DMS53 treated with DMSO at 0.1 percent for 48 hours (cell line): ENCODE data around the gene ZNF335.
A peak's percentile ranks its signal among the peaks of the same experiment; 100 is the strongest.
"Not testable (repeated sequence)": the region's sequence is repeated elsewhere in the genome, so short reads cannot be mapped to it uniquely, and the experiment has no call there.

Source experiments
- DNase-seq: peaks from one replicate; lab custom pipeline; 2025; ENCODE audit not compliant: unreplicated experiment; lab: John Stamatoyannopoulos, UW

Gene ZNF335

DNA sequence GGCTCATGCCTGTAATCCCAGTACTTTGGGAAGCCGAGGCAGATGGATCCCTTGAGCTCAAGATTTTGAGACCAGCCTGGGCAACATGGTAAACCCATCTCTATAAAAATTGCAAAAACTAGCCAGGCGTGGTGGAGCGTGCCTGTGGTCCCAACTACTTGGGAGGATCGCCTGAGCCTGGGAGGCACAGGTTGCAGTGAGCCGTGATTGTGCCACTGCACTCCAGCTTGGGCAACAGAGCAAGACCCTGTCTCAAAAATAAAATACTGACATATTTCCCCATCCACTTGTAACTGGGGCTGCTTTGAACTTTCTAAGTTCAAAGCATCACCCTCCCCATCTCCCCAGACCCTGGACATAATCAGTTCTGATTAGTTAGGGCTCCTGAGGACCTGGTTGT lies 29.5 kb upstream of the ZNF335 start:
- DNase-seq, result no peak

DNA sequence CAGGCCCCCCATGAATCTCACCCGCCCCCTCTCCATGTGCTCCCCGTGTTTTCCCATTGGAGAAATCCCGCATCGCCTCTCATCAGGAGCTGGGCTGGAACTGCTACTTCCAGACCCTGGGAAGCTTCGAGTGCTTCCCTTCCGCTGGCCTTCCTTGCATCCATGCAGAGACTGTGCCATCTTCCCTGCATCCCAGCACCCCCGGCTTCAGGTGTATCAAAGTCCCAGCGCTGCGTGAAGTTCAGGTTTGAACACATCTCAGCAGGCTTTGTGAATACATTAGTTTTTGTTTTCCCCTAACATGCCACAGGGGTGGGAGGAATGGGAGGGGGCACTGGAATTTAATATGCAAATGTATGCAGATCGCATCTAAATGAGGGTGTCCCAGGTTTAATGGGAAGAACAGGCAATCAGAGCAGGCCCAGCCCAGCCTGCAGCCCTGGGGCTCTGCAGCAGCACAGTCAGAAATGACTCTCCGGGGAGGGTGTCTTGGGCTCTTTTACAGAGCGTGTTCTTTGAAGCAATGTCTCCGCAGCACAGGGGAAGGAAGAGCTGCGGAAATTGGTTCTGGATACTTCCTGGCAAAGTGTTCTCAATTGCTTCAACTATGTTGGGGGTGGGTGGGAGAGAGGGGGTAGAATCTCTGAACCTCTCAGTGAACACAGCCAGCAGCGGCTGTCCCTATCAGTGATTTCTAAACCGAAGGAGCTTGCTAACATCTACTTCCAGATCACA lies 28.4 kb upstream of the ZNF335 start:
- DNase-seq, result no peak

DNA sequence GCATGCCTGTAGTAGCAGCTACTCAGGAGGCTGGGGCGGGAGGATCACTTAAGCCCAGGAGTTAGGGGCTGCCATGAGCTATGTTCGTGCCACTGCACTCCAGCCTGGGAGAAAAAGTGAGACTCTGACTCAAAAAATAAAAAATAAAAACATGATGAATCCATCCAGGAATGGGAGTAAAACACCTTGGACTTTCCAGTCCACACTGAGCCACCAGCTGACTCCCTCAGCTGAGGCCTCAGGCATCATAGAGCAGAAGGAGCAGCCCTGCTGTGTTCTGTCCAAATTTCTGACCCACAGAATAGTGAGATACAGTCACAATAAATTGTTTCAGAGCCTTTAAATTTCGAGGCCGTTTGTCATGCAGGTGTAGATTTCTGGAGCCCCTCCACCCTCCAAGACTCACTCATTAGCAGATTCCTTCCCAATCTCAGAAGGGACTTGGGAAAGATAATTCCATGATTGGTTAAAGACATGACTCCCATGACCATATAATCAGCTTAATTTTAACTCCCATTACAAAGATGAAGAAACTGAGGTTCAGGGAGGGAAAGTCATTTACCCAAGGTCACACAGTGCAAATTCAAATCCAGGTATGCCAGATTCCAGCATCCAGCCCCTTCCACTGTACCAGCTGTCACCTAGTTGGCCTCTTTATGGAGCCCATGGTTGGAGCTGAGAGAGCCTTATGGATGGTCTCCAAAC lies 27.7 kb upstream of the ZNF335 start:
- DNase-seq, result no peak

DNA sequence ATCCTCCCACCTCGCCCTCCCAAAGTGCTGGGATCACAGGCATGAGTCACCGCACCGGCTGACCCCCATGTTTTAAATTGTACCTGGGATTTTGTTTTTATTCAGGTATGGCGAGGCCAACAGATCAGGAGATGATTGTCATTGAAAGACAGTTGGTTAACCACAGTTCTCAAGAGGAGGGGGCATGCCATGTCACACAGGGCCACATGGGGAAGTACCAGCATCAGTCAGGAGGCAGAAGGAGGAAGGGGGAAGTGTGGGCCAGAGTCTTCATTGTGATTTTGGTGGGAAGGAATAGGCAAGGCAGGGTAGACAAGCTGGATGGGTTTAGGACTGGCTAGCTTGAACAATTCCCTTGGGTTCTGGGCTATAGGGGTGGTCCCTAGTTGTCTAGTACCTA lies 26.8 kb upstream of the ZNF335 start:
- no peak for DNase-seq

DNA sequence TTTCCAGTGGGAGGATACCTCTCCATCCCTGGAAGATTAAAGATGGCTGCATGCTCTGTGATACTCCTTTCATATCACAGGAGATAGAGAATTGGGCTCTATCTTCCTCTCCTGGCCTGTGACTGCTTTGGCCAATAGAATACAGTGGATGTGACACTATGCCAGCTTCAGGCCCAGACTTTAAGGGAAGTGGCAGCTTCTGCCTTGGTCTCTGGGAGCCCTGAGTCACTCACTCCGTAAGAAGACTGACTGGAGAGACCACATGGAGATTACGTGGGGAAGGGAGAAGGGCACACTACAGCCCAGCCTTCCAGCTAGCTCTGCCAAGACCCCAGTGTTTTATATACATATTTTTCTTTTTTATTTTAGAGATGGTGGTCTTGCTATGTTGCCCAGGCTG lies 26.3 kb upstream of the ZNF335 start:
- no peak for DNase-seq

DNA sequence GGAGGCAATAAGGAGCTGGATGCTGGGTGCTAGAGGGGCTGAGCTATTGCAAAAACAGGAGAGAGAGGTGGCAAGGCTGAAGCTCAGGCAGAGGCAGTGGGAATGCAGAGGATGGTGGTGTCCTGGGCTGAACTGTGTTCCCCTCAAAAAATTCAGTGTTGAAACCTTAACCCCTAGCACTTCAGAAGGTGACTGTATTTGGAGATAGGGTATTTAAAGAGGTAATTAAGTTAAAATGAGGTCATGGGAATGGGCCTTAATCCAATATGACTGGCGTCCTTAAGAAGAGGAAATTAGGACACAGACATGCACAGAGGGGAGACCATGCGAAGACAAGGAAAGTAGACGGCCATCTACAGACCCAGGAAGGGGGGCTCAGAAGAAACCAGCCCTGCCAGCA lies 25.2 kb upstream of the ZNF335 start:
- no peak for DNase-seq

DNA sequence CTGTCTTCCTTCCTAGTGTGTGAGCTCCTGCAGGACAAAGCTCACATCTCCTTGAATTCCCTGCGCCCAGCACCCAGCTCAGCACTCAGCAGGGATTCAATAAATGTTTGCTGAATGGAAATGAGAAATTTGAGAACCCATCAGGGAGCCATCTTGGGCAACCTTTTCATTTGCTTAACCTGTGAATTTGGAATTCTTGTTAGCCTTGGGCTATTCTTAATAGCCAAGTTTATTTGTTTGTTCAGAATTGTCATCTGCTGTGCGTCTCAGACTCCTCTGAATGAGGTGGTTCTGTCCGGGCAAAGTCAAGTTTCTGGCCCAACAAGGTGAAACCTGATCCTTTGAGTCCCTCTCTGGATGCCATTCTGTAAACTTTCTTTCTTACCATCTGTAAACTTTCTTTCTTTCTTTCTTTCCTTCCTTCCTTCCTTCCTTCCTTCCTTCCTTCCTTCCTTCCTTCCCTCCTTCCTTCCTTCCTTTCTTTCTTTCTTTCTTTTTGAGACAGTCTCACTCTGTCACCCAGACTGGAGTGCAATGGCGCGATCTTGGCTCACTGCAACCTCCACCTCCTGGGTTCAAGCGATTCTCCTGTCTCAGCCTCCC lies 23.6 kb upstream of the ZNF335 start:
- DNase-seq, result not testable (repeated sequence)

DNA sequence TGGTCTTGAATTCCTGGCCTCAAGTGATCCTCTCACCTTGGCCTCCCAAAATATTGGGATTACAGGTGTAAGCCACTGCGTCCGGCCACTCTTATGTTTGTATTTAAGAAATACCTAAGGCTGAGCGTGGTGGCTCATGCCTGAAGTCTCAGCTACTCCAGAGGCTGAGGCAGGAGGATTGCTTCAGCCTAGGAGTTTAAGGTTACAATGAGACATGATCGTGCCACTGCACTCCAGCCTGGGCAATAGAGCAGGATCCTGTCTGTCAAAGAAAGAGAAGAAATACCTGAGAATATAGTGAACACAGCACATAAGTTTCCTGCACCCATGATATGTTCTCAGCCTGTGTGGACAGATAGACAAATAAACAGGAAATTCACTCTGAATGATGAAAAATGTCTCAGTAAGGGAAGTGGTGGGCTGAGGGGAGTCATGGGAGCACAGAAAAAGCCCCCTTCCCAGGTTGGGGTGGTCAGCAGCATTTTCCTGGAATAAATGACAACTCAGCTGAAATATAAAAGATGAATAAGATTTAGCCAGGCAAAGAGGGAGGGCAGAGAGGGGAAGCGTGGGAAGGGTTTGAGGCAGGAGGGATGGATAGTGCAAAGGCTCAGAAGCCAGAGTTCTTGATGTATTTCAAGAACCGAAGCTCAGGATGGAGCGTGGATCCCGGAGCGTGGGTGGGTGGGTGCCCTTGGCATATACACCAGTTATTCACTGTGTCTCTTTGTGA lies 22.9 kb upstream of the ZNF335 start:
- no peak for DNase-seq

DNA sequence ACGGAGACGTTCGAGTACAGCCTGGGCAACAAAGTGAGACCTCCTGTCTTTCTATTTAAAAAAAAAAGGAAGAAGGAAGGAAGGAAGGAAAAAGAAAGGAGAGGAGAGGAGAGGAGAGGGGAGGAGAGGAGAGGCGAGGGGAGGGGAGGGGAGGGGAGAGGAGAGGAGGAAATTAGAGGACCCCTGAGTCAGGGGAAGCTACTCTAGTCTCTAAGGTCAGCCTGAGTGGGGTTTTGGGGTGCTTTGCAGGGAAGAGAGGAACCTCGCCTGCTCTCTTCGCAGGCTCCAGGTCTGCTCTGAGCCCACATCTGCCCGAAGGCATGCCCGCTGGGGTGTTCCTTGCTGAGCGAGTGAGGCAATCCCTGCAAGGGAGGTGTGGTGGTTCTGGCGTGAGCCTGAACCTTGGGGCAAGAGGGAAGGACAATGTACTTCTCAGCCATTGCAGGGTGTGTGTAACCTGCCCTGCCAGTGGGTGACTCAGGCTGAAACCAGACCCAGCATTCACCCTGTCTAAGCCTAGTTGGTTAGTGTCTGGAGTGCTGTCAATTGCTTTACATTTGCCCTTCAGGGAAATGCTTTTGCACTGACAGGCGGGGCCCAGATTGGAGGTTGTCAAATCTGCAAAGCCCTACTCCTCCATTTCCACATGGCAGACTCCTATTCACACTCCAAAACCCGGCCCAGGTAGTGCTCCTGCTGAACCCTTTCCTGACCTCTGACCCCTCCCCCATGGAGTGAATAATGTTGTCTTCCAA lies 21.4 kb upstream of the ZNF335 start:
- DNase-seq, result peak; percentile 74

DNA sequence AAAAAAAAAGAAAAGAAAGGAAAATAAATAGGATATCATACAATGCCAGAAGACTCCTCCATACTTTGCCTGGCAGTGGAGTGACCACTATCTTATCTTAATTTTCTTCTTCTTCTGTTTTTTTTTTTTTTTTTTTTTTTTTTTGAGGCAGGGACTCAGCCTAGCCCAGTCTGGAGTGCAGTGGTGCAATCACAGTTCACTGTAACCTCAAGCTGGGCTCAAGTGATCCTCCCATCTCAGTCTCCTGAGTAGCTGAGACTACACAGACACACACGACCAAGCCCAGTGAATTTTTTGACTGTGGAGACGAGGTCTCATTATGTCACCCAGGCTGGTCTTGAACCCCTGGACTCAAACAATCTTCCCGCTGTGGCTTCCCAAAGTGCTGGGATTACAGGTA lies 19.6 kb upstream of the ZNF335 start:
- DNase-seq, result no peak

DNA sequence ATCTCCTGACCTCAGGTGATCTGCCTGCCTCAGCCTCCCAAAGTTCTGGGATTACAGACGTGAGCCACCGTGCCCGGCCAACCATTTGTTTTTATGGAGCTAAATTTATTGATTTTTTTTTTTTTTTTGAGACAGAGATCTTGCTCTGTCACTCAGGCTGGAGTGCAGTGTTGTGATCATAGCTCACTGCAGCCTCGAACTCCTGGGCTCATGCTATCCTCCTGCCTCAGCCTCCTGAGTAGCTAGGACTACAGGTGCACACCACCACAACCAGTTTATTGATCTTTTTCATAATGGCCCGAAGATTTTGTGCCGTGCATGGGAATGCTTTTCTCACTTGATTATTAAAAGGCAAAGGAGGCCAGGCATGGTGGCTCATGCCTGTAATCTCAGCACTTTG lies 16.8 kb upstream of the ZNF335 start:
- not testable (repeated sequence) for DNase-seq

DNA sequence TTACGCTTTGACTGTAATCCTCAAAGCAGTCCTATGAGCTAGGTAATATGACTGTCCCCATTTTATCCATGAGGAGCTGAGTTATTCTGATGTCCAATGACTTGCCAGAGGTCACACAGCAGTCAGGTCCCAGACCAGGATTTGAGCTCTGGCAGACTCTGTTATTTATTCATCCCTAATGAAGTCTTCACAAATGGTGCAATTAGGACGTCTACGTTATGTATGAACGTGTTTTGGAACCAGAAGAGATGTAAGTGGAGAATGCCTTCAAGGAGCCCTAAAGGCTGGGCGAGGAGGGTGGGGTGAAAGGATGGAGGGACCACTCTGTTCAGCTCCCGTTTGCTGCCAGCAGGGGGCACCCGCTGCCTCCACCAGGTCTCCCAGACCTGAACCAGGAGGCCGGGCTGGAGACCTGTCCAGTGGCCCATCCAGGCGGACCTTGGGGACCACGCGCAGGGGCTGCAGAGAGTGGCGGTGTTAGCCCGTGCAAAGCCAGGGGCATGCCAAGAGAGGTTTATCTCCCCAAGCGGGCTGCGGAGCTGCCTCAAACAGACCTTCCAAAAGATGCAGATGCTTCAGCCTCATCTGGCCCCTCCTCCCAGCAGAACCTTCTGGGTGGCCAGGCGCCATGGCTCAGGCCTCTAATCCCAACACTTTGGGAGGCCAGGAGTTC lies 15.2 kb upstream of the ZNF335 start:
- peak; percentile 46 for DNase-seq

DNA sequence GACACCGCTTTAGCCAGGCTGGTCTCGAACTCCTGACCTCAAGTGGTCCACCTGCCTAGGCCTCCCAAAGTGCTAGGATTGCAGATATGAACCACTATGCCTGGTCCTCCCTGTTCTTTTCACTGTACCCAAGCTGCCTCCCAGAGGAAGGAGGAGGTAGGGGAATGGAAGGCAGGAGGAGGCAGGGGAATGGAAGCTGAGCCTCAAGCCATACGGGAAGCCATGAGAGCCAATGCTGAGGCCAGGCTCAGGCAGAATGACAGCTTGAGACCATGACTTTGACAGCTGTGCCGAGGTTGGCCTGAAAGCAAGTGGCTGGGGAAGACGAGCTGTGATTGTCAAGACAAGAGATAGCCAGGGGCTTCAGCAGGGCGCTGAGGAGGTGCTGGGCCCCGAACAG lies 13.6 kb upstream of the ZNF335 start:
- DNase-seq, result no peak

DNA sequence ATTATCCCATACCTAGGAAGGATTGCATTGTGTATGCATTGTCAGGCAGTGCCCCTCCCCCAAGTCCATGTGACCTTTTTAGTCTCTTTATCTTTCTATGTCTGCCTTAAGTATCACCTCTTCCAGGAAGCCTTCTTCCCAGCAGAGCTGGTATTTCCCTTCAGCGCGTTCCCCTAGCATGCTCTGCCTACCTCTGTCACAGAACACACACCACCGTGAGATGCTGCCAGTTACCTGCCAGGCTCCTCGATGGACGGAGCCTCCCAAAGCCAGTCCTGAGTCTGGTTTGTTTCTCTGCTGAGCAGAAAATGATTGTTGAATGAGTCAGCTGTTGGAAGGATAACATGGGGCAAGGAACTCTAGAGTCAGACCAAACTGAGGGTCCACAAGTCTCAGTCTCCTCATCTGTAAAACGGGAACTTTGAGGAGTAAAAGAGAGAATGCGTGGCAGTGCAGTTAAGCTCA lies 11.3 kb upstream of the ZNF335 start:
- DNase-seq, result no peak

DNA sequence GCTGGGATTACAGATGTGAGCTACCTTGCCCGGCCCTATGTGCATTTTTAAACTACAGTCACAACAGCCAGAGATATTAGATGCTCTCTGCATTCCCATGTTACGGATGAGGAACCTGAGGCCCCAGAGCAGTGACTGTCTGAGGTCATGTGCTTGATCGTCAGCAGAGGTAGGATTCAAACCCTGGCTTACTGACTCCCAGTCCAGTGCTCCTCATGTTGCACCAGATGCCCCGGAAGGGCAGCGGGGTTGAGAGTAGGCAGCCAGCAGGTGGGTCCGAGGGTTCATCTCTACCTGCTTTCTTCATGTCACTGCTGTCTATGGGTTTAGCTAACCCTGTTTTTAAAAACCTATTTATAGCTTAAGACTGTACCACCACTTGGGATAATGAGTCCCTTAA lies 9.3 kb upstream of the ZNF335 start:
- DNase-seq, result no peak

DNA sequence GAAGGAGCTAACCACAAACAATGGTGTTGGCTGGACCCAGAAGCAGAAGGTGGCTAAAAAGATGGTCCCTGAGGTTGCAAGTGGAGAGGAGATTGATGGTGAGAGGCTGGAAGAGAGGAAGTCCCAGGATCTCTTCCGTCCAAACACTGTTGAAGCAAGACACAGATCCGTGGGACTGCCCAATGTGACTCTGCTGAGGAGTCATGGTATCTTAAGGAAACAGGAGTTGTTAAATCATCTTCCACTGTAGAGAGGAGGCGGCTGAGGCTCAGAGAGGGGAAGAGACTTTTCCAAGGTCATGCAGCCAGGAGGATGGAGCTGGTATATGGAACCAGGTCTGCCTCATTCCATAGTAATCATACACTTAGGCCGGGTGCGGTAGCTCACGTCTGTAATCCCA lies 4.1 kb upstream of the ZNF335 start:
- no peak for DNase-seq

DNA sequence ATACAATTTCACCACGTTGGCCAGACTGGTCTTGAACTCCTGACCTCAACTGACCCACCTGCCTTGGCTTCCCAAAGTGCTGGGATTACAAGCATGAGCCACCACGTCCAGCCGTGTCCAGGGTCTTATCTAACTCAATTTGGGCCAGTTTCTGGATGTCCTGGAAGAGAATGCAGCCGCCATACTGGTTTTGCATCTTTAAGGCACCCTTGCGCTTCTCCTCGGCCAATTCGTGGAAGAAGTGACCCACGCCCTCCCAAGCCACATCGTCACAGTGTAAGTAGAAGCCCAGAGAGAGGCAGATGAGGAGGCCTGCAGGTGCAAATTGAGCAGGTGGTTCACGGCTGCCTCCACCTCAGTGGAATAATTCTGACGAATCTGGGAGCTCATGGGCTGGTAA lies 3.7 kb upstream of the ZNF335 start:
- DNase-seq, result no peak

DNA sequence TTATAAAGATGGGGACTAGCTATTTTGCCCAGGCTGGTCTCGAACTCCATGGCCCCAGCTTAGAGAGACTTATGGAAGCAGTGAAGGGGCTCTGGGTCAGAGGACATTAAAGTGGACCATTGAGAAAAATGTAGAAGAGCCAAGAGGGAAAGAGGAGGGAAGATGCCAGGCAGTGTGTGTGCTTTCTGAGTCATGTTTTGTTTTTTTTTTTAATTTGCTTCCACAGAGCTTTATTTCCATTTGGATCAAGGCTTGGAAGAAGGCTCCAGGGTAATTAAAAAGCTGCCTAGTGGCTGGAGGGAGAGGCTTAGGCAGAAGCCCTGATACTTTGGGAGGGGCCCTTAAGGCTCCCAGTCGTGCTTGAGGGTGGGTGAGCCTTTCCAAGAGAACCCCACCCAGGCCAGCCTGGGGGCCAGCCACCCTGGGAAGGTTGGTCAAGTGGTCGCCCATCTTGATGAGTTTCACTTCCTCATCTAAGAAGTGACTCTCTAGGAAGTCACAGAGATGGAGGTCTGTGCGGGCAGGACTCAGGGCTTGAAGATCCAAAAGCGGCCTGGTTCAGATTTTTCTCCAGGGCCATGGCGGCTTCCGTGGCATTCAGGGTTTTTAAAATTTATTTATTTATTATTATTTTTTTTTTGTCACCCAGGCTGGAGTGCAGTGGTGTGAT lies 3.0 kb upstream of the ZNF335 start:
- no peak for DNase-seq

DNA sequence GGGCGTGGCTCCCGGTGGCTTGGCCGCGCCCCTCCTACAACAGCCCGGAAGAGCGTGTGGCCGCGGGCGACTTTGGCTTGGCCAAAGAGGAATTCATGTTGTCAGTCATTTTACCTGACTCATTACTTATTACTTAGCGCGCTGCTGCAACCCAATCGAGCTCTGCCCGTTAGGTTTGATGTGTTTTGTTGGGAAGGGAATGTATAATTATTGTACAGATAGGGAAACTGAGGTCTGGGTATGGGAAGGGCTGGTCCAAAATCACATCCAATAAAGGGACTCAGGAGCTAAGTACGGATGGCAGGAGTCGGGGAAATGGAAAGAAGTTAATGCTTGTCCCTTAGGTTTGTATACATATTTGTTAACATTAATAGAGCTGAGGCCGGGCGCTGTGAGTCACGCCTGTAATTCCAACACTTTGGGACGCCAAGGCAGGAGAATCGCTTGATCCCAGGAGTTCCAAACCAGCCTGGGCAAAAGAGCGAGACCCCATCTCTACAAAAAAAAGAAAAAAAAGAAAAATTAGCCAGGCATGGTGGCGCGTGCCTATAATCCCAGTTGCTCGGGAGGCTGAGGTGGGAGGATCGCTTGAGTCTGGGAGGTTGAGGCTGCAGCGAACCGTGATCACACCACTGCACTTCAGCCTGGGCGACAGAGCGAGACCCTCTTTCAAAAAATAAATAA lies 639 bp upstream of the ZNF335 start:
- DNase-seq, result peak; percentile 95

DNA sequence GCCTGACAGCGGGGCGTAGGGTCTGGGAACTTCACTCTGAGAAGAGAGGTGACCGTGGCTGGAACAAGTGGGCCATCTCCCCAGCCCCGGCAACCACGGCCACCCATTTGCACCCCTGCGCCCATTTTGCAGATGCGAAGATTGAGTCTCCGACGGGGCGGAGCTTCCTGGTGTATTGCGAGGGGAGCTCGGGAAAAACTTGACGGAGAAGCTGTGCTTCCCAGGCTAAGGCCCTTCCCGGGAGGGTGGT lies 653 bp downstream of the ZNF335 start:
- no peak for DNase-seq
